ENCODE results near the gene ADAMTS19. TPM values are rescaled to one million over a fixed set of nuclear protein-coding genes. Genes with fewer than 3 reads are reported as not detected.
"Not testable (repeated sequence)": the region's sequence is repeated elsewhere in the genome, so short reads cannot be mapped to it uniquely, and the experiment has no call there.

ADAMTS19 gene
- total RNA-seq, 1 donor from 2014 or later, result 106 TPM

DNA sequence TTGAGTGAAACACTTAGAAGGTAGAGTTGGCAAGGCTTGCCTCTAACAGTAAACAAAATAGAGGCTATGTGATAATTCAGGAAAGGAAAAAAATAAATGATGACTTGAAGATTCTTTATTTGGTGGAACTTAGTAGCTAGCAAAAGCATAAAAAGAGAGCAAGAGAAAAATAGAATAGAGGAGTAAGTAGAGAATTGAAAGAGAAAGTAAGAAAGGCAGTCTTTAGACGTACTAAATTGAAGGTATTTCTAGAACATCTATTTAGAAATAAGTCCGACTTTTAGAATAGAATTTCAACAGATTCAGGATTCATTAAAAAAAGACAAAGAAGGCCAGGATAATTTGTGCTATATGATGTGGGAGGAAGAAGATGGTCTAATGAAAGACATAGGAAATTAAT is 159.7 kb downstream of the ADAMTS19 start:
- no peaks in the 10 kb centered on the region for H3K9me3 ChIP-seq (ENCODE audit: control insufficient read depth in 3 of 3, low read length in 3 of 3)
- H3K36me3 ChIP-seq (ENCODE audit: control insufficient read depth in 3 of 3, insufficient read depth in 3 of 3, low read length in 3 of 3), result no peaks in the 10 kb centered on the region
- H3K4me1 ChIP-seq (ENCODE audit: control insufficient read depth in 3 of 3, insufficient read depth in 3 of 3, low read length in 3 of 3), result no peaks in the 10 kb centered on the region
- no peaks in the 10 kb centered on the region for H3K27me3 ChIP-seq (ENCODE audit: control insufficient read depth in 3 of 3, insufficient read depth in 3 of 3, low read length in 3 of 3)
- no peak overlapping the region for H3K9ac ChIP-seq (ENCODE audit: low read depth in 1 of 3, low read length in 3 of 3)
- no peak overlapping the region for H3K4me3 ChIP-seq (ENCODE audit: low read length in 3 of 3)
- no peak overlapping the region for H3K27ac ChIP-seq (ENCODE audit: low read depth, low read length)

GRCh38 chr5:129622531-129622930 is 162.4 kb downstream of the ADAMTS19 start:
- no peaks in the 10 kb centered on the region for H3K36me3 ChIP-seq (ENCODE audit: control insufficient read depth in 3 of 3, insufficient read depth in 3 of 3, low read length in 3 of 3)
- H3K27me3 ChIP-seq (ENCODE audit: control insufficient read depth in 3 of 3, insufficient read depth in 3 of 3, low read length in 3 of 3), result no peaks in the 10 kb centered on the region
- no peaks in the 10 kb centered on the region for H3K9me3 ChIP-seq (ENCODE audit: control insufficient read depth in 3 of 3, low read length in 3 of 3)
- H3K9ac ChIP-seq (ENCODE audit: low read depth in 1 of 3, low read length in 3 of 3), result no peak overlapping the region
- H3K27ac ChIP-seq (ENCODE audit: low read depth, low read length), result no peak overlapping the region
- no peak overlapping the region for H3K4me3 ChIP-seq (ENCODE audit: low read length in 3 of 3)
- no peaks in the 10 kb centered on the region for H3K4me1 ChIP-seq (ENCODE audit: control insufficient read depth in 3 of 3, insufficient read depth in 3 of 3, low read length in 3 of 3)

- no peaks in the 10 kb centered on the region for H3K4me1 ChIP-seq (ENCODE audit: control insufficient read depth in 3 of 3, insufficient read depth in 3 of 3, low read length in 3 of 3)
- peaks cover 0 to 2% (median 0%) of the 10 kb centered on the region in 3 donors for H3K9me3 ChIP-seq (ENCODE audit: control insufficient read depth in 3 of 3, low read length in 3 of 3)
- H3K4me3 ChIP-seq (ENCODE audit: low read length in 3 of 3), result no peak overlapping the region
- H3K9ac ChIP-seq (ENCODE audit: low read depth in 1 of 3, low read length in 3 of 3), result no peak overlapping the region
- no peak overlapping the region for H3K27ac ChIP-seq (ENCODE audit: low read depth, low read length)
- H3K36me3 ChIP-seq (ENCODE audit: control insufficient read depth in 3 of 3, insufficient read depth in 3 of 3, low read length in 3 of 3), result no peaks in the 10 kb centered on the region
- H3K27me3 ChIP-seq (ENCODE audit: control insufficient read depth in 3 of 3, insufficient read depth in 3 of 3, low read length in 3 of 3), result no peaks in the 10 kb centered on the region
Measured at GRCh38 chr5:129629575-129629974, 169.5 kb downstream of the ADAMTS19 start.

DNA sequence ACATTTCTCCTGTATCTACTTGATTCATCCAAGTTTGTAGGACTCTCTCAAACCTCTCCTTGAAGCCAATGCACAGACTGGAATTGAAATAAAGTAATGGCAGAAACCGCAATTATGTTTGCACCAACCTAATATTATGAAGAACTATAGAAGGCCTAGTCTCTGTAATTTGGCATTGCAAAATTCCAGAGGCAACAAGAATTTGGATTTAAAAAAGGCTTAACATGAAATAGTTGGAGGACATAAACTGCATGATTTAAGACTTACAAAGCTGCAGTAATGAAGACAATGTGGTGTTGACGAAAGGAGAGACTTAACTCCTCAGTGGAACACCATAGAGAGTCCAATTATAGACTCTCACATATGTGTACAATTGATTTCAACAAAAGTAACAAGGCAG is 170.0 kb downstream of the ADAMTS19 start:
- no peak overlapping the region for H3K4me3 ChIP-seq (ENCODE audit: low read length in 3 of 3)
- peaks cover 0 to 2% (median 0%) of the 10 kb centered on the region in 3 donors for H3K9me3 ChIP-seq (ENCODE audit: control insufficient read depth in 3 of 3, low read length in 3 of 3)
- H3K36me3 ChIP-seq (ENCODE audit: control insufficient read depth in 3 of 3, insufficient read depth in 3 of 3, low read length in 3 of 3), result no peaks in the 10 kb centered on the region
- no peak overlapping the region for H3K9ac ChIP-seq (ENCODE audit: low read depth in 1 of 3, low read length in 3 of 3)
- H3K27me3 ChIP-seq (ENCODE audit: control insufficient read depth in 3 of 3, insufficient read depth in 3 of 3, low read length in 3 of 3), result no peaks in the 10 kb centered on the region
- no peaks in the 10 kb centered on the region for H3K4me1 ChIP-seq (ENCODE audit: control insufficient read depth in 3 of 3, insufficient read depth in 3 of 3, low read length in 3 of 3)
- no peak overlapping the region for H3K27ac ChIP-seq (ENCODE audit: low read depth, low read length)

DNA sequence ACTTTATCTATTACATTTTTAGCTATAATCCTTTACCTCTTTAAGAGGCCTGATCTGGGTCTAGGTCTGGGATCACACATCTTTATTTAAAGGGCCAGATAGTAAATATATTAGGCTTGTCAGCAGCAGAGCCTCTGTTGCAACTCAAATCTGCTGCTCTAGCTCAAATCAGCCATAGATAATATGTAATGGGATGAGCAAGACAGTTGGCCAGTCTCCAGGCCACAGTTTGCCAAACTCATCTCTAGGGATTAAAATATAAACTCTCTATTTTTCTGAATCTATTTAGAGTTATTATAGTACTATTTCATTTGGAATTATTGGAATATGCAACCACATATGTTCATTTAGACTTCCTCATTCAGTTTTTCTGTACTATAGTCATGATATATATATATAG is 171.9 kb downstream of the ADAMTS19 start:
- Histone ChIP-seq H3K9ac (ENCODE audit: low read depth in 1 of 3, low read length in 3 of 3) (no peak overlapping the region), H3K27me3 (ENCODE audit: control insufficient read depth in 3 of 3, insufficient read depth in 3 of 3, low read length in 3 of 3) (no peaks in the 10 kb centered on the region), H3K4me1 (ENCODE audit: control insufficient read depth in 3 of 3, insufficient read depth in 3 of 3, low read length in 3 of 3) (no peaks in the 10 kb centered on the region), H3K9me3 (ENCODE audit: control insufficient read depth in 3 of 3, low read length in 3 of 3) (peaks cover 0 to 2% (median 0%) of the 10 kb centered on the region in 3 donors), H3K36me3 (ENCODE audit: control insufficient read depth in 3 of 3, insufficient read depth in 3 of 3, low read length in 3 of 3) (no peaks in the 10 kb centered on the region), H3K4me3 (ENCODE audit: low read length in 3 of 3) (no peak overlapping the region), H3K27ac (ENCODE audit: low read depth, low read length) (no peak overlapping the region)

GRCh38 chr5:129637501-129637900 is 177.4 kb downstream of the ADAMTS19 start:
- not testable (repeated sequence) for H3K4me1 ChIP-seq (ENCODE audit: control insufficient read depth in 3 of 3, insufficient read depth in 3 of 3, low read length in 3 of 3); H3K27ac ChIP-seq (ENCODE audit: low read depth, low read length)

DNA sequence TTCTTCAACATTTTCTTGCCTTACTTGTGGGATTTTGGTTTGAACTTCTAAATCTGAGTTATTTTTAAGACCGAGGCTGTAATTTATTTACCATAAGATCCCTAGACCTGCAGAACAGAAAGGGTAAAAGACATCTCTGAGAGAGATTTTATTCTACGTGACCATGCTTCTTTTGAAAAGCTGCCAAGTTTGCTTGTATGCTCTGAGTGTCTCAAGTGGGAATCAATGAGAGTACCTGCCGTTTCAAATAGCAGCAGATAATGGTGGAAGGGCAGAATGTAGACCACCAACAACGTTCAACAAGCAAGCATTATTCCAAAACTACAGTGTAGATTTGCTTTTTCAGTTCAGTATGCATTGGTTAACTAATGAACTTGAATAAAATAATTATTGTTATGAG is 179.2 kb downstream of the ADAMTS19 start:
- H3K4me1 ChIP-seq (ENCODE audit: control insufficient read depth in 3 of 3, insufficient read depth in 3 of 3, low read length in 3 of 3), result no peaks in the 10 kb centered on the region
- H3K27me3 ChIP-seq (ENCODE audit: control insufficient read depth in 3 of 3, insufficient read depth in 3 of 3, low read length in 3 of 3), result no peaks in the 10 kb centered on the region
- no peak overlapping the region for H3K9ac ChIP-seq (ENCODE audit: low read depth in 1 of 3, low read length in 3 of 3)
- H3K36me3 ChIP-seq (ENCODE audit: control insufficient read depth in 3 of 3, insufficient read depth in 3 of 3, low read length in 3 of 3), result no peaks in the 10 kb centered on the region
- no peak overlapping the region for H3K27ac ChIP-seq (ENCODE audit: low read depth, low read length)
- H3K9me3 ChIP-seq (ENCODE audit: control insufficient read depth in 3 of 3, low read length in 3 of 3), result no peaks in the 10 kb centered on the region
- no peak overlapping the region for H3K4me3 ChIP-seq (ENCODE audit: low read length in 3 of 3)

More at GRCh38 chr5:129637501-129637900, 177.4 kb downstream of the ADAMTS19 start:
- not testable (repeated sequence) for H3K27me3 ChIP-seq (ENCODE audit: control insufficient read depth in 3 of 3, insufficient read depth in 3 of 3, low read length in 3 of 3); H3K9me3 ChIP-seq (ENCODE audit: control insufficient read depth in 3 of 3, low read length in 3 of 3); H3K36me3 ChIP-seq (ENCODE audit: control insufficient read depth in 3 of 3, insufficient read depth in 3 of 3, low read length in 3 of 3); H3K4me3 ChIP-seq (ENCODE audit: low read length in 3 of 3); H3K9ac ChIP-seq (ENCODE audit: low read depth in 1 of 3, low read length in 3 of 3)

DNA sequence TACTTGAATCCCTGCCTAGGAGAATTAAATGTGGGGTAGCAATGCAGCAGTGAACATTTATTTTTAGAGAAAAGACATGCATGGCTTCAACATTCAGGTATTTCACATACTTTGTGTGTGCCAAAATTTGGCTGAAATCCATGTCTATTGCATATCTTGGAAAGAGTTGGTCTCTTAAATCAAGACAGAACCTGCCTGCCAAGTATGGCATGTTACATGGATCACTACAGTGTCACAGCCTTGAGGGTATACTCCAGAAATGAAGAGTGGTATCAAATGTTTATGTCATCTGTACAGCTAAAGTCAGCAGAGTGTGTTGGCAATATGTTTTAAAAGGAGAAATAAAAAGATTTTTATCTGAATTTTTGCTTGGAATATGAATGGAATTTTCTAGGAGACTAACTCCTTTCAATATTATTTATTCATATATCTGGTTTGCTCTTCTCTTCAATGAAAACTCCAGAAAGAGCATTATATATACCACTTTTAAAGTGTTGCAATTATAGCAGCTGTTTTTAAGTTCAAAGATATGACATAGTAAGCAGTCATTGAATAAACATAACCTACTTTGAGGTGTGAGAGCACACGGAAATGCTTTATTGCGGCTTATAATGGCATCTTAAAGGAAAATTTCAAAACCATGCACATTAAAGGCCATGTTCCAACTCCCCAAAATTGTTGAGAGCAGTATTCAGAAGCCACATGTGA is 192.4 kb downstream of the ADAMTS19 start:
- Histone ChIP-seq H3K36me3 (ENCODE audit: control insufficient read depth in 3 of 3, insufficient read depth in 3 of 3, low read length in 3 of 3) (no peaks in the 10 kb centered on the region), H3K4me3 (ENCODE audit: low read length in 3 of 3) (no peak overlapping the region), H3K9me3 (ENCODE audit: control insufficient read depth in 3 of 3, low read length in 3 of 3) (no peaks in the 10 kb centered on the region), H3K27ac (ENCODE audit: low read depth, low read length) (no peak overlapping the region), H3K27me3 (ENCODE audit: control insufficient read depth in 3 of 3, insufficient read depth in 3 of 3, low read length in 3 of 3) (no peaks in the 10 kb centered on the region), H3K4me1 (ENCODE audit: control insufficient read depth in 3 of 3, insufficient read depth in 3 of 3, low read length in 3 of 3) (peaks cover 0 to 8% (median 5%) of the 10 kb centered on the region in 3 donors), H3K9ac (ENCODE audit: low read depth in 1 of 3, low read length in 3 of 3) (no peak overlapping the region)

GRCh38 chr5:129653057-129653375 is 192.9 kb downstream of the ADAMTS19 start:
- Histone ChIP-seq H3K27me3 (ENCODE audit: control insufficient read depth in 3 of 3, insufficient read depth in 3 of 3, low read length in 3 of 3) (no peaks in the 10 kb centered on the region), H3K27ac (ENCODE audit: low read depth, low read length) (no peak overlapping the region), H3K9ac (ENCODE audit: low read depth in 1 of 3, low read length in 3 of 3) (no peak overlapping the region), H3K4me1 (ENCODE audit: control insufficient read depth in 3 of 3, insufficient read depth in 3 of 3, low read length in 3 of 3) (peaks cover 0 to 8% (median 5%) of the 10 kb centered on the region in 3 donors), H3K4me3 (ENCODE audit: low read length in 3 of 3) (no peak overlapping the region), H3K9me3 (ENCODE audit: control insufficient read depth in 3 of 3, low read length in 3 of 3) (no peaks in the 10 kb centered on the region), H3K36me3 (ENCODE audit: control insufficient read depth in 3 of 3, insufficient read depth in 3 of 3, low read length in 3 of 3) (no peaks in the 10 kb centered on the region)

GRCh38 chr5:129653442-129653841 is 193.3 kb downstream of the ADAMTS19 start:
- Histone ChIP-seq H3K9me3 (ENCODE audit: control insufficient read depth in 3 of 3, low read length in 3 of 3) (no peaks in the 10 kb centered on the region), H3K27me3 (ENCODE audit: control insufficient read depth in 3 of 3, insufficient read depth in 3 of 3, low read length in 3 of 3) (no peaks in the 10 kb centered on the region), H3K27ac (ENCODE audit: low read depth, low read length) (no peak overlapping the region), H3K4me3 (ENCODE audit: low read length in 3 of 3) (no peak overlapping the region), H3K4me1 (ENCODE audit: control insufficient read depth in 3 of 3, insufficient read depth in 3 of 3, low read length in 3 of 3) (peaks cover 0 to 8% (median 5%) of the 10 kb centered on the region in 3 donors), H3K9ac (ENCODE audit: low read depth in 1 of 3, low read length in 3 of 3) (no peak overlapping the region), H3K36me3 (ENCODE audit: control insufficient read depth in 3 of 3, insufficient read depth in 3 of 3, low read length in 3 of 3) (no peaks in the 10 kb centered on the region)
